PC-9 (cell line): ENCODE results near the gene ARSJ. TPM values are rescaled to one million over a fixed set of nuclear protein-coding genes. Genes with fewer than 3 reads are reported as not detected.
A peak's percentile ranks its signal among the peaks of the same experiment; 100 is the strongest.

Experiments used
- BruUV-seq: library from RNA; stranded (reverse); fragments of 400-500 nt; replicated peaks from 2 replicates; lab custom pipeline; 2021; lab: Mats Ljungman, UMichigan
- CTCF ChIA-PET: fragments of 300-600 bp; sonication (Branson Sonifier 250); formaldehyde crosslinking; loops from one replicate; lab custom pipeline; 2022; ENCODE audit warnings: antibody characterized with exemption; lab: Charles Lee
- POLR2A ChIA-PET: fragments of 300-600 bp; sonication (Branson Sonifier 250); formaldehyde crosslinking; loops from one replicate; lab custom pipeline; 2022; ENCODE audit warnings: antibody characterized with exemption; ENCODE audit not compliant: unreplicated experiment; lab: Charles Lee
- DNase-seq, 2 experiments: peaks; one replicate each; pipeline versions ENCODE4 v3.0.0 to v3.0.0-alpha.2; 2015 to 2022; ENCODE audit warnings: mixed read lengths in 1 of 2
- H2AFZ ChIP-seq: fragments of 200-600 bp; sonication (generic); 2 replicates; pipeline ENCODE4 v1.8.1; 2017; ENCODE audit warnings: antibody characterized with exemption
- H3F3A ChIP-seq: fragments of 200-600 bp; sonication (generic); 2 replicates; pipeline ENCODE4 v1.8.1; 2017; ENCODE audit warnings: antibody characterized with exemption, mild to moderate bottlenecking, low read depth; ENCODE audit not compliant: insufficient read depth
- H3K27ac ChIP-seq: fragments of 200-600 bp; sonication (generic); 2 replicates; pipeline ENCODE4 v1.6.1; 2016; ENCODE audit warnings: mixed run types
- H3K27me3 ChIP-seq: fragments of 200-600 bp; sonication (generic); 2 replicates; pipeline ENCODE4 v1.6.1; 2016; ENCODE audit warnings: low read depth, mixed run types; ENCODE audit not compliant: insufficient read depth
- H3K36me3 ChIP-seq: fragments of 200-600 bp; sonication (generic); 2 replicates; pipeline ENCODE4 v1.6.1; 2016; ENCODE audit warnings: low read depth, mixed run types
- H3K4me1 ChIP-seq: fragments of 200-600 bp; sonication (generic); replicated peaks from 2 replicates; pipeline ENCODE4 v1.6.1; 2016; ENCODE audit warnings: mixed run types; ENCODE audit not compliant: insufficient read depth
- H3K4me2 ChIP-seq: fragments of 200-600 bp; sonication (generic); 2 replicates; pipeline ENCODE4 v1.6.1; 2017; ENCODE audit warnings: mixed run types
- H3K4me3 ChIP-seq: fragments of 200-600 bp; sonication (generic); 2 replicates; pipeline ENCODE4 v1.6.1; 2016; ENCODE audit warnings: mixed run types
- H3K79me2 ChIP-seq: fragments of 200-600 bp; sonication (generic); 2 replicates; pipeline ENCODE4 v1.6.1; 2017; ENCODE audit warnings: low read depth, mixed run types
- H3K9me2 ChIP-seq: fragments of 200-600 bp; sonication (generic); 2 replicates; pipeline ENCODE4 v1.8.1; 2017; ENCODE audit warnings: mild to moderate bottlenecking; ENCODE audit not compliant: insufficient read depth
- H3K9me3 ChIP-seq: fragments of 200-600 bp; sonication (generic); 2 replicates; pipeline ENCODE4 v1.8.1; 2016; ENCODE audit warnings: low read depth; ENCODE audit not compliant: insufficient read depth
- H4K20me1 ChIP-seq: fragments of 200-600 bp; sonication (generic); 2 replicates; pipeline ENCODE4 v1.8.1; 2017; ENCODE audit not compliant: insufficient read depth
- CTCF ChIP-seq: fragments of 200-600 bp; sonication (generic); conservative IDR thresholded peaks from 2 replicates; pipeline ENCODE4 v1.6.1; 2017; ENCODE audit warnings: mixed run types, antibody characterized with exemption, mild to moderate bottlenecking, moderate library complexity
- EZH2 ChIP-seq: fragments of 200-600 bp; sonication (generic); IDR thresholded peaks from 2 replicates; pipeline ENCODE4 v1.8.0; 2017; ENCODE audit warnings: antibody characterized with exemption, low read depth
- intact Hi-C: fragments of 100-400 bp; cut with micrococcal nuclease; formaldehyde crosslinking; loops from one replicate; pipeline ENCODE4 v1.10.0; 2022; ENCODE audit not compliant: unreplicated experiment
- total RNA-seq: library from RNA; stranded (reverse); gene quantifications from 2 replicates; pipeline ENCODE4 v1.2.3, GENCODE V29; 2021

ARSJ gene
- total RNA-seq, 1 experiment from 2014 or later: 0.55 TPM

- Histone ChIP-seq H2AFZ (peak overlapping the region; percentile 78; the same call in 1 of the 2 replicates), H3F3A (no peaks in the 10 kb centered on the region), H4K20me1 (no peaks in the 10 kb centered on the region), H3K27me3 (no peaks in the 10 kb centered on the region), H3K27ac (no peak overlapping the region), H3K4me3 (no peak overlapping the region), H3K79me2 (no peaks in the 10 kb centered on the region), H3K4me2 (peak overlapping the region; percentile 78), H3K4me1 (no peaks in the 10 kb centered on the region), H3K9me3 (no peaks in the 10 kb centered on the region), H3K36me3 (no peaks in the 10 kb centered on the region), H3K9me2 (no peaks in the 10 kb centered on the region)
- intact Hi-C loops: no loop called here
- no TSS peak for BruUV-seq
- ChIA-PET POLR2A (no interaction called here), CTCF (no interaction called here)
- no peak for TF ChIP-seq EZH2
- no peak for TF ChIP-seq CTCF
- DNase-seq: no peak
These were observed 793 bp downstream of the ARSJ start for GRCh38 chr4:113978561-113979147.

- H3K79me2 ChIP-seq: no peaks in the 10 kb centered on the region
- TF ChIP-seq CTCF: no peak
- no peak for TF ChIP-seq EZH2
- H4K20me1 ChIP-seq: no peaks in the 10 kb centered on the region
- no peak overlapping the region for H3K4me2 ChIP-seq
- no peaks in the 10 kb centered on the region for H3F3A ChIP-seq
- BruUV-seq: no TSS peak
- no peaks in the 10 kb centered on the region for H3K9me3 ChIP-seq
- no peak overlapping the region for H2AFZ ChIP-seq
- H3K27me3 ChIP-seq: no peaks in the 10 kb centered on the region
- H3K9me2 ChIP-seq: no peaks in the 10 kb centered on the region
- H3K4me3 ChIP-seq: no peak overlapping the region
- no peaks in the 10 kb centered on the region for H3K36me3 ChIP-seq
- DNase-seq: no peak
- H3K4me1 ChIP-seq: no peaks in the 10 kb centered on the region
- intact Hi-C loops: no loop called here
- no peak overlapping the region for H3K27ac ChIP-seq
- POLR2A ChIA-PET: no interaction called here
- CTCF ChIA-PET: no interaction called here
These were observed 1.3 kb downstream of the ARSJ start for GRCh38 chr4:113978105-113978504.

GRCh38 chr4:113977526-113977855 is 2.0 kb downstream of the ARSJ start:
- no peaks in the 10 kb centered on the region for H3K4me1 ChIP-seq
- intact Hi-C loops: no loop called here
- no peak overlapping the region for H3K4me2 ChIP-seq
- H3K4me3 ChIP-seq: no peak overlapping the region
- no peaks in the 10 kb centered on the region for H3F3A ChIP-seq
- no peaks in the 10 kb centered on the region for H3K36me3 ChIP-seq
- H3K9me2 ChIP-seq: no peaks in the 10 kb centered on the region
- H3K79me2 ChIP-seq: no peaks in the 10 kb centered on the region
- H3K9me3 ChIP-seq: no peaks in the 10 kb centered on the region
- no peaks in the 10 kb centered on the region for H4K20me1 ChIP-seq
- TF ChIP-seq EZH2 (no peak), CTCF (no peak)
- H2AFZ ChIP-seq: no peak overlapping the region
- no peak overlapping the region for H3K27ac ChIP-seq
- DNase-seq: no peak
- H3K27me3 ChIP-seq: no peaks in the 10 kb centered on the region
- POLR2A ChIA-PET: no interaction called here
- no TSS peak for BruUV-seq
- CTCF ChIA-PET: interaction anchor here (0.9 kb wide), 1 partner anchor 28 kb away, joined by 3 read pairs; no protein-coding TSS in a partner anchor
